ENCODE results near the gene RRBP1.

RRBP1 gene

GRCh38 chr20:17645010-17645409 lies 37.0 kb downstream of the RRBP1 start:
- H3K4me3 ChIP-seq (replicated peaks; ENCODE audit: low read depth, low read length) = no peak overlapping the region
- no peak for TF ChIP-seq CTCF (IDR thresholded peaks at IDR 0.05; ENCODE audit: low read depth, low read length, missing control alignments)
- no peak for DNase-seq (ENCODE audit: extremely low read depth, low read depth)

- H3K4me3 ChIP-seq (replicated peaks; ENCODE audit: low read depth, low read length) = no peak overlapping the region
- DNase-seq (ENCODE audit: extremely low read depth, low read depth) = no peak
- TF ChIP-seq CTCF (IDR thresholded peaks at IDR 0.05; ENCODE audit: low read depth, low read length, missing control alignments) = no peak
Observed at GRCh38 chr20:17644451-17644850, 37.6 kb downstream of the RRBP1 start.

DNA sequence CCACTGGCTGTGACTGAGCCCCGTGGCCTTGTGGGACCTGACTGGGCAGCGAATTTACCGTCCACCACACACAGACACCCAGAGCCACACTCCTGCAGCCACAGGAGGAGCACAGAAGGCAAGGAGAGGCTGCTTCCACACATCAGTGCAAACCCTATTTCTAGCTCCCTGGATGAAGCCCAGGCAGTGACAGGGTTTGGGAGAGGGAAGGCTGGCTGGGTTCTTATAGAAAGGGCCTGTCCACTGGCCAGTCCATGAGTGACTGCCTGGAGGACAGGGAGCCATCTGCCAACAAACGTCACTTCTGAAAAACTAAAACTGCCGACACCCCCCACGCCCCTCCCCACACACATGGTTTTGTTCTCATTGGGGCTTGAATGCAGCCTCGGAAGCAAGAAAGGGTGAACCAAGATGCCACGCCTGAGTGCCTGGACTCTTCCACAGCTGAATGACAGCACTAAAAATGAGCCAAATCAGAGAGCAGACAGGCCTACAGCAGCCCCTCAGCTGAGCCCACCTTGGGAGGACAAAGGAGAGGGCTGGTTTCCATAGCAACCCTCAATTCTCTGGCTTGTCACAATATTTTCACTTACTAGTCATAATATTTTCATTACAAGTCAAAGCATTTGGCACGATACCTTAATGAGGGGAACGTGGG lies 38.4 kb downstream of the RRBP1 start:
- TF ChIP-seq CTCF (IDR thresholded peaks at IDR 0.05; ENCODE audit: low read depth, low read length, missing control alignments) = no peak
- DNase-seq (ENCODE audit: extremely low read depth, low read depth) = no peak
- H3K4me3 ChIP-seq (replicated peaks; ENCODE audit: low read depth, low read length) = no peak overlapping the region

DNA sequence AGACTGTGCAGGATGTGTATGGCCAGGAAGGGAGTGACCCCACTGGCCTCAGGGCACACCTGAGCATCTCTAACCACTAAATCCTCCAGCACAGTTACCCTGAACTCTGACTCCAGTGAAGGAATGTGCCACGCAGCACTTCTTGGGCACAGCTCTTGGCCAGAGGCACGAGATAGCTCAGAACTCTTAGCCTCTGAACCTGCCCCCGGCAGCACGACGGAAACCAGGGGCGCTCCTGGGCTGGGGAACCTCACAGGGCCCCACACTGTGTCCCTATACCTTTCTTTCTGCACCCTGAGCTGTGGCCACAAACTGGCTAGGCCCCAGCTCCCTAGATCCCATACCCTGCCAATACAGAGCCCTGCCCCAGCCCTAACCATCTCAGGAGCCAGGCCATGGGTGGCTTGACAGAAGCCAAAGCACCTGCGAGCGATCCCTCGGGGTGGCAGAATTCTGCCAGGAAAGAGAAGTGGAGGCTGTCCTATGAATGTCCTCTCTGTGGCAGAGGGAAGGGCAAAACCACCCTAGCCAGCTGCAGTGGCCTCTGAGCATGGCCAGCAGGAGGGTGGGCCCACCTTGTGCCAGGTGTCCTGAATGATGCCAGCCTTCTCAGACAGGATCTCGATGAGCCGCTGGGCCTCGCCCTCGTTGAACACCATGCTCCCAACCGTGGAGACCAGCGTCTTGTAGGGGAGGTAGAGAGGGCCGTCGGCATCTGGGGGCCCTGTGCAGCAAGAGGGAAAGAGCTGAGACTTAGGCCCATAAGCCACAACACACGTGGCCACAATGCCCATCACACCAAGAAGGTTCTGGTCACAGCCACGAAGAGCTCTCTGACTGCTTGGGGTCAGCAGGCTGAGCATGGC lies 39.4 kb downstream of the RRBP1 start:
- no peak overlapping the region for H3K4me3 ChIP-seq (replicated peaks; ENCODE audit: low read depth, low read length)
- DNase-seq (ENCODE audit: extremely low read depth, low read depth) = no peak
- no peak for TF ChIP-seq CTCF (IDR thresholded peaks at IDR 0.05; ENCODE audit: low read depth, low read length, missing control alignments)

GRCh38 chr20:17641993-17642392 lies 40.0 kb downstream of the RRBP1 start:
- TF ChIP-seq CTCF (IDR thresholded peaks at IDR 0.05; ENCODE audit: low read depth, low read length, missing control alignments) = no peak
- DNase-seq (ENCODE audit: extremely low read depth, low read depth) = no peak
- H3K4me3 ChIP-seq (replicated peaks; ENCODE audit: low read depth, low read length) = no peak overlapping the region

- no peak overlapping the region for H3K4me3 ChIP-seq (replicated peaks; ENCODE audit: low read depth, low read length)
- no peak for DNase-seq (ENCODE audit: extremely low read depth, low read depth)
- no peak for TF ChIP-seq CTCF (IDR thresholded peaks at IDR 0.05; ENCODE audit: low read depth, low read length, missing control alignments)
Observed at GRCh38 chr20:17641520-17641964, 40.5 kb downstream of the RRBP1 start.
